Left hindlimb (tissue), 1 donor: ENCODE results near the gene NCAPH2.

ENCODE experiments used
- DNase-seq: peaks from one replicate; pipeline ENCODE4 v3.0.0-alpha.2; 2018

The NCAPH2 gene

DNA sequence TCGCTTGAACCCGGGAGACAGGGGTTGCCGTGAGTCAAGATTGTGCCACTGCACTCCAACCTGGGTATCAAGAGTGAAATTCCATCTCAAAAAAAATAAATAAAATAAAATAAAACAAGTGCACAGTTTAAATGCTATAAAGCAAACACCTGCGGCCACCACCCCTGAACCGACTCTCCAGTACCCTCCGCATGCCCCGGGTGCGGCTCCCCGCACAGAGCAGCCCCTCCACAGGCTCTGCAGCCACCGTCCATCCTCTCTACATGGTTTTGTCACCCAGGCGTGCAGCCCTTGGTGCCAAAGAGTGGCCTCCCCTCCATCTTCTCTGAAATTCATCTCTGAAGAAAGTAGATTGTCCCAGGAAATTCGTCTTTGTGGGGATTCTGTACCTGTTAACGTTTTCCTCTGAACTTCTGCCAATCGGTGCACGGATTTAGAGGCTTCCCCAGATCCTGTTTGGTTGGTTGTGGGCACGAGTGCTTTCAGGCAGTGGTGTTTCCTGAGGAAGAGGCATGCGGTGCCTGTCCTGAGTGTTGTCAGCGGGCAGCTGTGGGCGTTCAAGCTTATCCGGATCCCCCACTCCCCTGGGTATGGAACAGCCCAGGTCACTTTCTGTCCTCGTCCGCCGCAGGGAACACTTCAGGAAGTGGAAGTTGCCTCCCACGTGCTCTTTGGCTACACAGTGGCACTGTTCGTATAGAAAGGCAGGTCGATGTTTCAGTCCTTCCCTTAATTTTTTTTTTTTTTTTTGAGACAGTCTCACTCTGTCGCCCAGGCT lies 17.3 kb upstream of the NCAPH2 start:
- no peak for DNase-seq

GRCh38 chr22:50497093-50497492 lies 10.9 kb upstream of the NCAPH2 start:
- DNase-seq: no peak

DNA sequence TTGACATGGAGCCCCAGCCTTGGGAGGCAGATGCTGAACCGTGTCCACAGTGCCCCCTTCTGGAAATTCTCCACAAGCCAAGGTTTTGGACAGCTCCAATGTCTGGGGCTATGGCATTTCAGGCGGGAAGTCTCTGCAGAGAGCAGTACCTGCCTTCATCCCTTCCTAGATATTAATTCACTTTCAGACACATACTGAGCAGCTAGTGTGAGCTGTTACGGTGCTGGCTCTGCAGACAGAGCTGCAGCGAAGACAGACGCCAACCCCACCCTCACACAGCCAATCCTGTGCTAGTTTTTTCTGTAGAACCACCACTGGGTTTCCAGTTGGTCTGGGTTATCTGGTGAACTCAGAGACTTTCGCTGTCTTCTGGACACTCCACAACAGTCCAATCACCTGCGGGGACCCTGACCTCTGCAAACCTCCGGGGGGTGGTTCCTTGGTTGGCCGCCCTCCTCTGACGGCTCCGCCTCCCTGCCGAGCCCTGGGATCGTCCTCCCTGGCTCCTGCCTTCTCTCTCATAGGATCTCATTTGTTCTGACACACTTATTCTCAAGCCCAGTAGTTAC lies 9.6 kb upstream of the NCAPH2 start:
- DNase-seq: no peak

- DNase-seq: no peak
Measured at GRCh38 chr22:50500452-50500851, 7.6 kb upstream of the NCAPH2 start.

DNA sequence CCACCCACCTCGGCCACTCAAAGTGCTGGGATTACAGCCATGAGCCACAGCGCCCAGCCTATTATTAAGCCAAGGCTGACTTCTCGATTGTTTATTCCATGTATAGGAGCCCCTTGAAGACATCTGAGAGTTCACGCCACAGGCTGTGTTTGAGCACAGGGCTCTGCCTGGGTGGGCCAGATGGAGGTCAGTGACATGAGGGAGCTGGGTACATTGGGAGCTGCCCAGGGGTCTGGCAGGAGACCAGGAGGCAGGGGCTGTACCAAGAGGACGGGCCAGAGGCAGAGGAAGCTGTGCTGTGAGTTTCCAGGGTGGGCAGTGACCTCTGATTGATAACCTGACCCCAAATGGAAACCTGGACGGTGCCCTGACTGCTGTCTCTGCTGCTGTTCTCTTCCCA lies 5.9 kb upstream of the NCAPH2 start:
- DNase-seq: no peak

DNA sequence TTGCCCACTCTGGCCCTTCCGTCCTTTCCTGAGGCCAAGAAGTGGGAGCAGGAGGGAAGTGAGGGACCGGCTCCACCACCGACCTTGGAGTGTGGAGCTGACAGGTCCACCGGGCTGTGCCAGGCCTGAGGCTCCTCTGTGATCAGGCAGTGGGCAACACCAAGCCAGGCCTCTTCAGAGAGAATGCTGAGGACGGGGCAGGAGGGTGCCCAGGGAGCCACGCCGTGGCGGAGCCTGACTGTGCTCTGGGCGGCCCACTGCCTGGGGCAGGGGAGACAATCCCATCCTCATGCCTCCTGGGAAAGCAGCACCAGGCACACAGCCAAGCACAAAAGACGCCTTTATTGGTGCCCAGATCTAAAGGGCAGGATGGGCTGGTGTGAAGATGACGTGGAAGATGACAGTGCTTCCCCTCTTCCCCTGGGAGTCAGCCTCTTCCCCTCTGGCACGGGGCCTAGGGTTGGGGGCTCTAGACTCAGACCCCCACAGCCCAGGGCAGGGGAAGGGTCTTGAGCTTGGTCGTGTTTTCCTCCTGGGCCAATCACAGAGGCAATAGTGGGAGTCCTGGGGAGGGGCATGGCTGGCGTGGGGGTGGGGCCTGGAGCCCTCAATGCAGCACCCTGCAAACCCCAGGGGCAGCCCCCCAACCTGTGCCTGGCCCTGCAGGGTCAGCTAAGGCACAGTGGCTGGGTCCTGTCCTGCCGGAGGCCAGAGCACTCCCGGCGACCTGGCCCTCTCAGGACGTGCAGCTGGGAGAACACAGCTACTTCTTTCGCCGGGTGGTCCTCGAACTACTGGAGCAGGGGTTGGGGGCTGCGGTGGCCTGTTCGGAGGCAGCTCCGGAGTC lies 5.2 kb upstream of the NCAPH2 start:
- DNase-seq: no peak

GRCh38 chr22:50503475-50504145 lies 4.4 kb upstream of the NCAPH2 start:
- DNase-seq: no peak

GRCh38 chr22:50504369-50505211 lies 3.4 kb upstream of the NCAPH2 start:
- no peak for DNase-seq

GRCh38 chr22:50505276-50505775 lies 2.7 kb upstream of the NCAPH2 start:
- DNase-seq: no peak

DNA sequence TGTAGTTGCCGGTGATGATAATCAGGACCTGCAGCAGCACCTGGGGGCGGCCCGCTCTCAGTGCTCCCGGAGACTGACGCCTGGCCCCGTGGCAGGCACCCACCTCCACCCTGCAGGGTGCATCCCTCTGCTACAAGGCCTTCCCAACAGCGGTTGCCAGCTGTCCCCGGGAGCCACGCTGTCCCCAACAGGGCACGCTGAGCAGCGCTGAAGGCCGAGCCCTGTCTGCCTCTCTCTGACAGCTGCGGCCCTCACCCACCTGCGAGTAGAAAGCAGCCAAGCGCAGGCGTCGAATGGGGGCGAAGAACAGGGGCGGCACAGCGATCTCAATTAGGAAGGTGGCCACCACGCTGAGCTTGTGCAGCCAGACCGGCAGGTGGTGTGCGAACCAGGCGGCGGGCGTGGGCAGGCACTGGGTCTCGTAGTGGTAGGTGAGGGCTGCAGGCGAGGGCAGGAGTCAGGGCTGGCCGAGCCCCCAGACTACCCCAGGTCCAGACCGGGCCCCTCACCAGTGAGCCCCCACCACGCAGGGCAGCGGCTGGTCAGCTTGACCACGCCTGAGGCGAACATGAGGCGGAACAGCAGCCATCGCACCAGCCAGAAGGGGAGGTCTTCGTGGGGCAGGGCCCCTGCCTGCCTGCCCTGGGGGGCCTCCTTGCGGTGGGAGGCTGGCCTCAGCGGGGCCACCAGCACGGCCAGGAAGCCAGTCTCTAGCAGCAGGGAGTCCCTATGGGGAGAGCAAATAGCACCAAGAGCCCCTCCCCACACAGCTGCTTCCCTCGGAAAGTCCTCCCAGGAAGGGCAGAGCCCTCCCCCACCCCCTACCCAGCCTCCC lies 2.0 kb upstream of the NCAPH2 start:
- DNase-seq: no peak

- DNase-seq: no peak
Measured at GRCh38 chr22:50506611-50507420, 1.2 kb upstream of the NCAPH2 start.

- peak; percentile 99 for DNase-seq
Measured at GRCh38 chr22:50507421-50507990, 518 bp upstream of the NCAPH2 start, which contains the start of gene LMF2. TSS of gene LMF2 (minus strand) at chr22:50507702. CDS start at chr22:50507675, 27 bp downstream.

- no peak for DNase-seq
Measured at GRCh38 chr22:50508897-50509296, 873 bp downstream of the NCAPH2 start.

DNA sequence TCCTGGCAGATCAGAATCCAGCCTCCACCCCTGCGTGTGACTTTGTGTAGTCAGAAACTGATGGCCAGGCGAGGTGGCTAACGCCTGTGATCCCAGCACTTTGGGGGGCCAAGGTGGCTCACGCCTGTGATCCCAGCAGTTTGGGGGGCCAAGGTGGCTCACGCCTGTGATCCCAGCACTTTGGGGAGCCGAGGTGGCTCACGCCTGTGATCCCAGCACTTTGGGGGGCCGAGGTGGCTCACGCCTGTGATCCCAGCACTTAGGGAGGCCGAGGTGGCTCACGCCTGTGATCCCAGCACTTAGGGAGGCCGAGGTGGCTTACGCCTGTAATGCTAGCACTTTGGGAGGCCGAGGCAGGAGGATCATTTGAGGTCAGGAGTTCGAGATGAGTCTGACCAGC lies 5.2 kb downstream of the NCAPH2 start:
- DNase-seq: no peak

DNA sequence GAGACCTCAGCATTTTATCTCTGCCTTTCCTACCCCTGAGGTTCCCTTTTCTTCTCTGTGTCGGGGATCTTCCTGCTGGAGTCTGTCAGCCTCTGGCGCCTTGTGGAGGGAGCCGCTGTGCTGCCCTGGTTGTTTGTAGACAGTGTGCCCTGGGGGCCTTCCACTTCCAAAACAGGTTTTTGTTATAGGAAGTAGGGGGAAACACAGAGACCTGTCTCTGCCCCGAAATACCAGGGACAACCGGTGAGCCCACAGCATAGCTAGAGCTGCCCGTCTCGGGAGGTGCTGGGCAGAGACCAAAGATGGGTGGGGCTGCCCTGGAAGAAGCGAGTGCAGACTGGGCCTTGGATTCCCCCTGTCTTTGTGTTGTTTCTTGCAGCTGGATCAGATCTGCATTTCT lies 8.0 kb downstream of the NCAPH2 start:
- no peak for DNase-seq

GRCh38 chr22:50516891-50517290 lies 8.9 kb downstream of the NCAPH2 start:
- no peak for DNase-seq

DNA sequence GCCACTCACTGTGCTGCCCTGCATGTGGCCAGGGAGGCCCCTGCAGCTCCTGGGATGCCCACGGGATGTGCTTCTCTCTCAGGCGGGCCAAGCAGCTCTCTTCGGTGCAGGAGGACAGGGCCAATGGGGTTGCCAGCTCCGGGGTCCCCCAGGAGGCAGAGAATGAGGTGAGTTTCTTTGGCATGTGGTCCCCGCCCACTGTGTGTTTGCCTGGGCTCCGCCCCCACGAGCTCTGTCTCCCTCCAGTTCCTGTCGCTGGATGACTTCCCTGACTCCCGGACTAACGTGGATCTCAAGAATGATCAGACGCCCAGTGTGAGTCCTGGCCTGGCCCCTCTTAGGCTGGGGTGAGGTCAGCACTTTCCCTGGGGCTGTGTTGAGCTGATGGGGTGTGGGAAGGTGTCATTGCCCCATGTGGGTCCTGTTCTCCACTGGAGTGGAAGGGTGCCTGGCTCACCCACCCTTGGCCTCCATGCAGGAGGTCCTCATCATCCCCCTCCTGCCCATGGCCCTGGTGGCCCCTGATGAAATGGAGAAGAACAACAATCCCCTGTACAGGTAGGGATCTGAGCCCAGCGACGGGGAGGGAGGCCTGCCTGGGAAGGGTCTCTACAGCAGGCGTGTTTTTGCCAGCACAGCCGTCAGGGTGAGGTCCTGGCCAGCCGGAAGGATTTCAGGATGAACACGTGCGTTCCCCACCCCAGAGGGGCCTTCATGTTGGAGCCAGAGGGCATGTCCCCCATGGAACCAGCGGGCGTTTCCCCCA lies 9.7 kb downstream of the NCAPH2 start:
- DNase-seq: no peak

DNA sequence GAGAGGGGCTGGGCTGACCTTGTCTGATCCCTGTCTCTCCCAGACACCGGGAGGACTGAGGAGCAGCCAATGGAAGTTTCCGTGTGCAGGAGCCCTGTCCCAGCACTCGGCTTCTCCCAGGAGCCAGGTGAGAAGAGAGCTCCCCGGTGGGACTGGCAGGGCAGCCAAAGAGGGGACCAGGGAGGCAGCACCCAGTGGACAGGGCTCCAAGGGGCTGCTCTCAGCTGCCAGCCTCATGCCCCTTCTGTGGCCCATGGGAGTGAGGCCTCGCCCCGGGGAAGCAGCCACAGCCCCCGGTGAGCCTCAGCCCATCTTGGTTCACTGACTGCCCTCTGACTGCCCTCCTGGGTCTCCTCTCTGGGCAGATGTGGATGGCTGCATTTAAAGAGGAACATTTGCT lies 10.6 kb downstream of the NCAPH2 start:
- no peak for DNase-seq

DNA sequence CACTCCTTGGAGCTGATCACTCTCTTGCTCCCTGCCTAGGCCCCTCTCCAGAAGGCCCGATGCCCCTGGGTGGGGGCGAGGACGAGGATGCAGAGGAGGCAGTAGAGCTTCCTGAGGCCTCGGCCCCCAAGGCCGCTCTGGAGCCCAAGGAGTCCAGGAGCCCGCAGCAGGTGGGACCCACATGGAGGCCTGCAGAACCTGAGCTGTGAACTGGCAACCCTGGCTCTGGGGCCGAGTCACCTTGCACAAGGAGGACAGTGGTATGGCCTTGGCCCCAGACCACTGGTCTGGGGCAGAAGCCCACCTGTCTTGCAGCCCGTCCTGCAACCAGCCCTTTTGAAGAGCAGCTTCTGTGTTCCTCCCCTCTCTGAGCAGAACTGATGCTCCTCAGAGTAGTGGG lies 11.1 kb downstream of the NCAPH2 start:
- DNase-seq: no peak
